Muscle layer of duodenum (tissue), 2 donors: ENCODE results near the gene GADD45B.
"Not testable (repeated sequence)": the region's sequence is repeated elsewhere in the genome, so short reads cannot be mapped to it uniquely, and the experiment has no call there.

Source experiments
- H3K27ac ChIP-seq: one replicate; pipeline ENCODE4 v1.7.0; 2013; ENCODE audit warnings: mild to moderate bottlenecking, low read length
- H3K27me3 ChIP-seq: one replicate; pipeline ENCODE4 v1.7.0; 2013; ENCODE audit warnings: low read depth, mild to moderate bottlenecking, control low read depth, low read length
- H3K36me3 ChIP-seq, 2 donors: one replicate each; pipeline ENCODE4 v1.7.0; 2013; ENCODE audit warnings: low read length in 2 of 2, control low read depth in 1 of 2, mild to moderate bottlenecking in 1 of 2; ENCODE audit not compliant: insufficient read depth in 2 of 2, control insufficient read depth in 1 of 2
- H3K4me1 ChIP-seq, 2 donors: one replicate each; pipeline ENCODE4 v1.7.0; 2013; ENCODE audit warnings: low read length in 2 of 2, mild to moderate bottlenecking in 2 of 2, control low read depth in 1 of 2, moderate library complexity in 1 of 2; ENCODE audit not compliant: insufficient read depth in 2 of 2, control insufficient read depth in 1 of 2
- H3K4me3 ChIP-seq, 2 donors: one replicate each; pipeline ENCODE4 v1.7.0; 2013; ENCODE audit warnings: low read length in 2 of 2, low read depth in 1 of 2, mild to moderate bottlenecking in 1 of 2
- H3K9me3 ChIP-seq, 2 donors: one replicate each; pipeline ENCODE4 v1.7.0; 2013; ENCODE audit warnings: low read length in 2 of 2, control low read depth in 1 of 2, mild to moderate bottlenecking in 1 of 2; ENCODE audit not compliant: control insufficient read depth in 1 of 2
- donor health status: healthy.

GADD45B gene

DNA sequence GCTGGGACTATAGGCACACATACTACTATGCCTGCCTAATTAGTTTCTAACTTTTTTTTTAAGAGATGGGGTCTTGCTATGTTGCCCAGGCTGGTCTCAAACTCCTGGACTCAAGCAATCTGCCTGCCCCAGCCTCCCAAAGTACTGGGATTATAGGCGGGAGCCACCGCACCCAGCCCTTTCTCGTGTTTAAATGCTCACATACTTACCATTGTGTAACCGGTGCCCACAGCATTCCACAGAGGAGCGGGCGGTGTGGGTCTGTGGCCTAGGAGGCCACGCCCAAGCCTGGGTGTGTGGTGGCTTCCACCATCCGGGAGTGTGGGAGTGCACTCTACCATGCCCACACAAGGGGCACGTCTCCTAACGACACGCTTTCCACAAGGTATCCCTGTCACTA lies 26.9 kb upstream of the GADD45B start:
- Histone ChIP-seq H3K27ac (no peak overlapping the region), H3K36me3 (peaks cover 0 to 3% of the 10 kb centered on the region in 2 donors), H3K27me3 (no peaks in the 10 kb centered on the region), H3K9me3 (no peaks in the 10 kb centered on the region), H3K4me1 (no peaks in the 10 kb centered on the region), H3K4me3 (no peak overlapping the region)

DNA sequence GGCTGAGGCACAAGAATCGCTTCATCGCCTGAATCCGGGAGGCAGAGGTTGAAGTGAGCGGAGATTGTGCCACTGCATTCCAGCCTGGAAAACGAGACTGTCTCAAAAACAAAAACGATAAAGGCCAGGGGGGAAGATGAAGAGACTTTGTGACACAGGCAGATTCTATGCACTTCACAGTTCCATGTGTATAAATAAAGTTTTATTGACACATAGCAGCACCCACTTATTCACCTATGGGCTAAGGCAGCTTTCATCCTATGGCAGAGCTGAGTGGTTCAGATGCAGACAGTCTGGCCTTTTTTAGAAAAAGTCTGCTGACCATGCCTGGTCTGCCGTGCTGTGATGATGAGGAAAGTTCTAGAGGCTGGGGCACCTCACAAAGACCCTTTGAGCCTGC lies 24.8 kb upstream of the GADD45B start:
- Histone ChIP-seq H3K36me3 (no peaks in the 10 kb centered on the region), H3K27me3 (no peaks in the 10 kb centered on the region), H3K9me3 (no peaks in the 10 kb centered on the region), H3K4me1 (peaks cover 0 to 11% of the 10 kb centered on the region in 2 donors), H3K4me3 (no peak overlapping the region), H3K27ac (no peak overlapping the region)

DNA sequence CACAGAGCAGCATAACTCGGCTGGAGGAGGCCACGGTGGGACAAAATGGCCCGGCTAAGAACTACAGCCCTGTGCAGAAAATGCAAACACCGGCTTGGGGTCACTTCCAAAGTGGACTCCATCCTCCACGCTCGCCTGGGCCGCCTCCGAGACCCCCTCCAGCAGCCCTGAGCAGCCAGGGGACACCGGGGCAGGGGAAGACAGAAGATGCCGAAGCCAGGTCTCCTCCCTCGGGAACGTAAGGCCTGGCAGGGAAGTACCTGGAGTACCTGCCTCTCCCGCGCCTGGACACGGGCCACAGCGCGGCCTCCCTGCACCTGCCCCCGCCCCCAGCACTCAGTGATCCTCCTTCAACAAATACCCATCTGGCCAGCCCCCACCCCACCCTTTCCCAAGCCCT lies 24.2 kb upstream of the GADD45B start:
- no peaks in the 10 kb centered on the region for H3K27me3 ChIP-seq
- no peaks in the 10 kb centered on the region for H3K9me3 ChIP-seq
- no peak overlapping the region for H3K4me3 ChIP-seq

DNA sequence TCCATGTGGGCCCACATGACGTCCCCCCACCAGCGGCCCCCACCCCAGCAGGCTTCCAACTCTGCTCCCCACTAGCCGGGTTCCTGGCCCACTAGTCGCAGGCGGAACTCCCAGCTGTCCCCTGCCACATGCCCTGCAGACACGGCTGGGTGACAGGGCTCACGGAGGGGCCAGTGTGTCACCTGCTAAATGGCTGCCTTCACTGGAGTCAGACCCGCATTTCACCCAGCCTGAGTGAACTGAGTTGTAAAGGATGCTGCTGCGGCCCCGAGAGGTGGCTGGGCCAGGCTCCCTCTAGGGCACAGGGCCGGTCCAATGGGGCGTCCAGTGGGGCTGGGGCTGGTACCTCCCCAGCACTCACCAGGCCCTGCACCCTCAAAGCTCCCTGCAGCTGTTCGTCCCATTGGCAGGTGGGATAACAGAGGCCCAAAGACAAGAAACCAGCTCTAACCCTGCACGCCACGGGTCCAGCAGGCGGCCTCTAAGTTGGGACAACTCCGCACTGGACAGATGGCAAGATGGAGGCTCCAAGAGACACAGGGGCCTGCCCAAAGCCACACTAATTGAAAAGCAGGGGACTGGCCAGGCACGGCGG lies 22.4 kb upstream of the GADD45B start:
- Histone ChIP-seq H3K36me3 (no peaks in the 10 kb centered on the region), H3K27ac (no peak overlapping the region), H3K27me3 (no peaks in the 10 kb centered on the region), H3K4me3 (no peak overlapping the region), H3K4me1 (peaks cover 0 to 14% of the 10 kb centered on the region in 2 donors), H3K9me3 (no peaks in the 10 kb centered on the region)

More for the DNA sequence above, 24.2 kb upstream of the GADD45B start:
- Histone ChIP-seq H3K4me1 (peaks cover 0 to 11% of the 10 kb centered on the region in 2 donors), H3K27ac (no peak overlapping the region), H3K36me3 (no peaks in the 10 kb centered on the region)

DNA sequence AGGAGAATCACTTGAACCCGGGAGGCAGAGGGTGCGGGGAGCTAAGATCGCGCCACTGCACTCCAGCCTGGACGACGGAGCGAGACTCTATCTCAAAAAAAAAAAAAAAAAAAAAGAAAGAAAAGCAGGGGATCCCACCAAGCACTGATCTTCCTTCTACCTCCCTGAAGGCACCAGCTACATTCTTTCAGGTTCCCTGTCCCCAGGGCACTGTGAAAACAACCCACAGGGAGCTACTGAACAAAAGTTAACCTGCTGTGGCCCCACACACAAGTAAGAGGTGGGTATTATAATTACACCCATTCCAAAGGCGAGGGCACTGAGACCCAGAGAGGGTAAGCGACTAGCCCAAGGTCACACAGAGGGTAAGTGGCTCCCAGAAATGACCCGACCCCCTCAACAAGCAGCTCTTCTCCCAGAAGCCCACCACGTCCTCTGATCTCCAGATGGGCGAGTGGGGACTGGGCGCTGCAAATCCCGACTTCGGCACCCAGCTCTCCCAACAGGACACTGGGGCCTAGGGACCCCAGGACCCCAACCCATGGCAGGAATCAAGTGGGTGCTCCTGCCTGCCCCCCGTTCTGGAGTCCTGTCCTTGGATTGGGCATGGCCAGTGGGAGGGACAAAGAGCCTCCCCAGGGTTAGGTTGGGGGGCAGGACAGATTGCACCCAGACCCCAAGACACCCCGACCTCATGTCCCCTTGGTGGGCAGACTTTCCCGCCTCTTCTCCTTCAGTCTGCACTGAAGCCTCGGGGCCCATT lies 21.5 kb upstream of the GADD45B start:
- H3K36me3 ChIP-seq: no peaks in the 10 kb centered on the region
- H3K9me3 ChIP-seq: no peaks in the 10 kb centered on the region
- no peaks in the 10 kb centered on the region for H3K27me3 ChIP-seq
- H3K4me1 ChIP-seq: peaks cover 0 to 14% of the 10 kb centered on the region in 2 donors
- no peak overlapping the region for H3K27ac ChIP-seq
- no peak overlapping the region for H3K4me3 ChIP-seq

DNA sequence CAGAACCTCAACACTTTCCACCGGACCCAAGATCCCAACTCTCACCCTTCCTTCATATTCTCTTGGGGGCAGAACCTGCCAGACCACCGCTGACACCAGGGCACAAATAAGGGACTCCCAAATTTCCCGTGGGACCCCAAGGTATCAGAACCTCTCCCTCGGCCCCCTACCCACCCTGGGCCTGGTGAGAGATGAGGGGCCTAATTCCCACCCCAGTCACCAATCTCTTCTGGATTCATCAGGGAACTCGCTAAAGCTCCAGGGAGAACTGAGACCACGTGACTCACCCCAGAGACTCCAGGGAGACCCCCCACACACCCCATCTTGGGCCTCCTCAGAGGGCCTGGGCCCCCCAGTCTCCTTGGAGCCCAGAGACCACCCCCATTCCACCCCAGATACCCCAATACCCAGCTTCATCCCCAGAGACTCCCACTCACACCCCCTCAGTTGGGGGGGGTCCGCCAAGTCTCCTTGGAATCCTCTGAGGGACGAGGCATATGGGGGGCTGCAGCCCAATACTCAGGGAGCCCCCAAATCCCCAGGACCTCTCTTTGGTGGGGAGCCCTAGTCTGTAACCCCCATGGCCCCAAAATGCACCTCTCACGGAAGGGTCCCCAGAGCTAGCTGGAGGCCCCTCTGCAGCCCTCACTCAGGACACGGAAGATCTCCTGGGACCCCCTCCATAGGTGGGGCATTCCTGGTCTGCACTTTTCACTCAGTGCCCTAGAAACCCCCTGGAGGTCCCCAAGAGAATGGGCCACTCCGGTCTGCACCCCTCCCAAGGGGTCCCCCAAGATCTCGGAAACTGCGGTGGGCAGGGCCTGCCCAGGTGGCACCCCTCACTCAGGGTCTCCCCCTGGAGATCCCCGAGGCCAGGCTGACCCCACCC lies 20.7 kb upstream of the GADD45B start:
- Histone ChIP-seq H3K4me3 (peak overlapping the region; percentile 66 to 94), H3K4me1 (peaks cover 0 to 14% of the 10 kb centered on the region in 2 donors), H3K9me3 (no peaks in the 10 kb centered on the region), H3K27me3 (no peaks in the 10 kb centered on the region), H3K27ac (no peak overlapping the region), H3K36me3 (no peaks in the 10 kb centered on the region)

DNA sequence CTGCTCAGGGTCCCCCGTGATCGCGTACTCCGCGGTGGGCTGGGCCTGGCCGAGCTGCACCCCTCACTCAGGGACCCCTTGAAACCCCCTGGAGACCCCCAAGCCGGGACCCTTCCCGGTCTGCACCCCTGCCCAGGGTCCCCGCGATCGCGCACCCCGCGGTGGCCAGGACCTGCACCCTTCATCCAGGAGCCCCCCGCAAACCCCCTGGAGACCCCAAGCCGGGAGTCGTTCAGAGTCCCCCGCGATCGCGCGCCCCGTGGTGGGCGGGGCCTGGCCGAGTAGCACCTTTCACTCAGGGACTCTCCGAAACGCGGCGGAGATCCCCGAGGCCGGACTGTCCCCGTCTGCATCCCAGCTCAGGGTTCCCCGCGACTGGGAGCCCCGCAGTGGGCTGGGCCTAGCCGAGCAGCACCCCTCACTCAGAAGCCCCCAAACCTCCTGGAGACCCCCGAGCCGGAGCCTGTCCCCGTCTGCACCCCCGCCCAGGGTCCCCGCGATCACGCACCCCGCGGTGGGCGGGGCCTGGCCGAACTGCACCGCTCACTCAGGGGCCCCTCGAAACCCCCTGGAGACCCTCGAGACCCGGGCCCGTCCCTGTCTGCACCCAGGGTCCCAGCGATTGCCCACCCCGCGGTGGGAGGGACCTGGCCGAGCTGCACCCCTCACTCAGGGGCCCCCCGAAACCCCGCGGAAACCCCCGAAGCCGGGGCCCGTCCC lies 19.9 kb upstream of the GADD45B start:
- peaks cover 0 to 14% of the 10 kb centered on the region in 2 donors for H3K4me1 ChIP-seq
- peak overlapping the region; percentile 66 to 94 for H3K4me3 ChIP-seq
- H3K9me3 ChIP-seq: no peaks in the 10 kb centered on the region
- no peak overlapping the region for H3K27ac ChIP-seq
- H3K27me3 ChIP-seq: no peaks in the 10 kb centered on the region
- no peaks in the 10 kb centered on the region for H3K36me3 ChIP-seq

DNA sequence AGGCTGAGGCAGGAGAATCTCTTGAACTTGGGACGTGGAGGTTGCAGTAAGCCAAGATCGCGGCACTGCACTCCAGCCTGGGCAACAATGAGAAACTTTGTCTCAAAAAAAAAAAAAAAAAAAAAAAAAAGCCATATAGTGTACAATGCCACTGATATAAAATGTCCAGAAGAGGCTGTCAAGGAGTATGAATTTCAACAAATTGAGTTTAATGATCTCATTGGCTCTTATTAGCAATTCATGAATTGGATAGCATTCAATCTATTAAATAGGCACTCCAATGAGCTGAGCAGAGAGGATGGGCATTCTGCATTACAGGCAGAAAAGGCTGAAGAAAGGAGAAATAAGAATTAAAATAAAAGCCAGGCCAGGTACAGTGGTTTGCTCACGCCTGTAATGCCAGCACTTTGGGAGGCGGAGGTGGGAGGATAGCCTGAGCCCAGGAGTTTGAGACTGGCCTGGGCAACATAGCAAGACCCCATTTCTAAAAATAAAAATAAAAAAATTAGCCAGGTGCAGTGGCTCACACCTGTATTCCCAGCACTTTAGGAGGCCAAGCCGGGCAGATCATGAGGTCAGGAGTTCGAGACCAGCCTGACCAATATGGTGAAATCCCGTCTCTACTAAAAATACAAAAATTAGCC lies 18.4 kb upstream of the GADD45B start:
- H3K27ac ChIP-seq: no peak overlapping the region
- peaks cover 0 to 28% of the 10 kb centered on the region in 2 donors for H3K4me1 ChIP-seq
- H3K36me3 ChIP-seq: no peaks in the 10 kb centered on the region
- H3K9me3 ChIP-seq: no peaks in the 10 kb centered on the region
- H3K27me3 ChIP-seq: no peaks in the 10 kb centered on the region
- peak overlapping the region; percentile 50 to 56 for H3K4me3 ChIP-seq

DNA sequence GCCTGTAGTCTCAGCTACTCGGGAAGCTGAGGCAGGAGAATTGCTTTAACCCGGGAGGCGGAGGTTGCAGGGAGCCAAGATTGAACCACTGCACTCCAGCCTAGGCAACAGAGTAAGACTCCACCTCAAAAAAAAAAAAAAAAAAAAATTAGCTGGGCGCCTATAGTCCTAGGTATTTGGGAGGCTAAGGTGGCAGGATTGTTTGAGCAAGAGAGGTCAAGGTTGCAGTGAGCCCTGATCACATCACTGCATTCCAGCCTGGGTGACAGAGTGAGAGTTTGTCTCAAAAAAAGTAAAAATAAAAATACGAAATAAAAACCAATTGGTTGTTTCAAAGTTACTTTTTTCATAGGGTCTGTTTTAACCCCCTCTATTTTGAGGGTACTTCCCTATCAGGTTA lies 17.9 kb upstream of the GADD45B start:
- no peak overlapping the region for H3K4me3 ChIP-seq
- H3K27ac ChIP-seq: no peak overlapping the region
- H3K27me3 ChIP-seq: no peaks in the 10 kb centered on the region
- no peaks in the 10 kb centered on the region for H3K9me3 ChIP-seq
- H3K4me1 ChIP-seq: peaks cover 0 to 31% of the 10 kb centered on the region in 2 donors
- H3K36me3 ChIP-seq: no peaks in the 10 kb centered on the region

DNA sequence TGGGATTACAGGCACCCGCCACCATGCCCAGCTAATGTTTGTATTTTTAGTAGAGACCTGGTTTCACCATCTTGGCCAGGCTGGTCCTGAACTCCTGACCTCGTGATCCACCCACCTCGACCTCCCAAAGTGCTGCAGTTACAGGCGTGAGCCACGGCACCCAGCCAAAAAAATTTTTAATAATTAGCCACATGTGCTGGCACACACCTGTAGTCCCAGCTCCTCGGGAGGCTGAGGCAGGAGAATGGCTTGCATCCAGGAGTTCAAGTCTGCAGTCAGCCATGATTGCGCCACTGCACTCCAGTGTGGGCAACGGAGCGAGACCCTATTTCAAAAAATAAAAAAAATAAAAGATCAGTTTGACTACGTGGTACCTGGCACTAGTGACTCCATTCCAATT lies 17.2 kb upstream of the GADD45B start:
- not testable (repeated sequence) for H3K9me3 ChIP-seq
- H3K4me1 ChIP-seq: peaks cover 0 to 31% of the 10 kb centered on the region in 2 donors

More for the DNA sequence above, 17.2 kb upstream of the GADD45B start:
- not testable (repeated sequence) for H3K27ac ChIP-seq, H3K36me3 ChIP-seq, H3K4me3 ChIP-seq, H3K27me3 ChIP-seq
